UCSD-AML1 (cell line): ENCODE results near the gene MGME1.

Experiments
- DNase-seq: peaks from one replicate; lab custom pipeline; 2025; ENCODE audit not compliant: unreplicated experiment; lab: John Stamatoyannopoulos, UW

Gene MGME1

DNA sequence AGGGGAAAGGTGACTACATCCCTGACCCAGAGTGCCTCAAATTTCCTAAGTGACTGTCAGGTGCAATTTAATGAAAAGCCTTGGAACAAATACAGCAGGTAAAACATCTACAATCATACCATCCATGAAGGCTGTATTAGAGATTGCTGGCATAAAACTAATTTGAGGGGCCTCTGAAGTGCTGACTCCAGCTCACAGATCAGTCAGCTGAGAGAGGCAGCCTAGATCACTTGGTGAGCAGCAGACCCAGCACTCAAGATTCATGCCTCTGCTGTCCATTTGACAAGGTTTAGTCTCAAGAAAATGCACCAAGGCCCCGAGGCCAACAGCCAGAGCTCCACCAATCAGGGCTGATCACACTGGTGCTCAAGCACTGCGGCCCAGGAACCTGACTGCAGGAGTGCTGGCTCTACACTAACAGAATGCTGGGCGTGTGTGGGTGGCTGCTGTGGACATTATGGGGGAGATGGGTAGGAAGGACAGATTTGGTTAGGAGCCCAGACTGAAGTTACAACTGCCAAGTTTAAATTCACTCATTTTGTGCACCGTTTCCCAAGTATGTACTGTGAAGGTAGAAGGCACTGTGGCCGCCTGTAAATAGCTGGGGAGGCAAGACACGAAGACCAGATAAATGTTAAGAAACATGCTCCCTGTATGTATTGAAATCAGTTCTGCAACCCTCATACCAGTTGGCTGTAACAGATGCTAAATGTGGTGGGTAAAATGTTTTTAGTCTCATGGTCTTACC is 28.4 kb upstream of the MGME1 start:
- no peak for DNase-seq

- no peak for DNase-seq
Observed at GRCh38 chr20:17941087-17941825, 27.6 kb upstream of the MGME1 start.

- no peak for DNase-seq
Observed at GRCh38 chr20:17941826-17942196, 27.0 kb upstream of the MGME1 start.

DNA sequence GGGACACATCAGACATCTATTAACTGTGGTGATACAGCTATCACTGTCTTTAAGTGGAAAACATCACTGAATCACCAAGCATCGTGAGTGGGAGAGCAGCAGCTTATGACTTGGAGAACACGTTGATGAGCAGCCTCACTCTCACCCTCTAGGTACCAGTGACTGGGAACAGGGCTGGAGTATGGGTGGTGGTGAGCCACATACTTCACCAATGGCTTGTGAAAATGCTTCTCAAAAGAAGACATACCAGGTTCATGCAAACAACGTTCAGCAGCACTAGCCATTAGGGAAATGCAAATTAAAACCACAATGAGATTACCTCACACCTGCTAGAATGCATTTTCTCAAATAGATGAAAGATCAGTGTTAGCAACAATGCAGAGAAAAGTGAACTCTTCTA is 25.5 kb upstream of the MGME1 start:
- DNase-seq, result no peak

DNA sequence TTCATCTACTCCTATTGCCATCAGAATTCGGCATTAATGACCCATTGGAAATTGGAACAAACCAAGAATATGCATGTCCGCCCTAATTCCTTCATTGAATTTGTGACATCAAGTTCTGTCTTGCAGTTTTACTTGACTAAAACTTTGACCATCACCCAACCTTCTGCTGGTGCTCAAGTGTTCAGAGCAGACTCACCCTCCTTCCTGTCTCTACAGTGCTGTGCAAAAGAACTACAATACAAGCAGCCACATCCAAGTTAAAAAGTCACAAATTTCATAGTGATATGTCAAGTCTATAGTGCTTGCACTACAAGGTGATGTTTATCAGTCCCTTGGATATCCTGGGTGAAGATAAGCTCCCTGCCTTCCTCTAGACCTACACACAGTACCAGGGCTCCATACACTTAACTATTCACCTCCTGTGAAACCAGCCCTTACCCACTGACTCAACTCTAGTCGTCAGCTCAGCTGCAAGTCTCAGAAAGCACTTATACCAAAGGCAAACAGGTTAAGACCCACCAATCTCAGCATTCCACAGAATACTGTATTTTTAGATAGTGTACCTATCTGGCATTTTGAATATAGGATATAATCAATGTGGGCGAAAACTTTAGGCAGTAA is 23.9 kb upstream of the MGME1 start:
- no peak for DNase-seq

GRCh38 chr20:17946040-17946439 is 22.8 kb upstream of the MGME1 start:
- DNase-seq, result no peak

GRCh38 chr20:17946572-17947473 is 22.0 kb upstream of the MGME1 start:
- DNase-seq, result no peak

GRCh38 chr20:17947474-17947815 is 21.4 kb upstream of the MGME1 start:
- DNase-seq, result no peak

GRCh38 chr20:17948442-17948841 is 20.4 kb upstream of the MGME1 start:
- DNase-seq, result no peak

DNA sequence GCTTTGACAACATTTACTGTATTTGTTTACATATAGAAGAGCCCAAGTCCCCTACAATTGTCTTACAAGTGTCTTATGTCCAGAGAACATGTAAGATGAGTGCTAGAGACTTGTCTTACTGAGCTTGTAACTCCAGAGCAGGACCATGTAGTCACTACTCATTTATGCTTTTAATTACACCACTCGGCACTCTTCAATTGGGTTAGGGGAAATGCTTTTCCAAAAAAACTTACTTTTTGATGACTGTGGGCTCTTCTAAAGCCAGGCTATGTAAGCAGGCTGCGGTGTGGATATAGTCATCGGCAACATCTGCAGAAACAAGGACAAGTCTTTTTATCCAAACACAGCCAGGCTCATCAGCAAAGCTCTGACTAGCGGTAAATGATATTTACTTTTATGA is 18.9 kb upstream of the MGME1 start:
- DNase-seq, result no peak

DNA sequence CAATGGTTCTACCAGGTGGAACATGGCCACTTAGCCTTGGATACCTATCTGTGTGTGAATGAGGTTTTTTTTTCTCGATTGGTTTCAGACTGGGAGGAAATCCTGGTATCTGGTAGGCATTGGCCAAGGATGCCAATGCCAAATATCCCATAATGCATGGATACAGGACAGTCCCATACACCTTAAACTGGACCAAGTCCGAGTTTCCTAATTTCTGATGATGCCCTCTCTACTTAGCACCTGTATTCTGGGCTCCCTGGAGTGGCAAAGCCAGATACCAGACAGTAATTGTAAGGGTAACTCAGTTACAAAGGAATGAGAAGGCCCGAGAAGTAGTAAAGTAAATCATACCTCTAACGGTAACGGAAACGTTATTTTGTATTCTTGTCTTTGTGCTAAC is 18.1 kb upstream of the MGME1 start:
- no peak for DNase-seq

- no peak for DNase-seq
Observed at GRCh38 chr20:17951323-17951722, 17.5 kb upstream of the MGME1 start.

- no peak for DNase-seq
Observed at GRCh38 chr20:17952692-17953684, 15.8 kb upstream of the MGME1 start.

DNA sequence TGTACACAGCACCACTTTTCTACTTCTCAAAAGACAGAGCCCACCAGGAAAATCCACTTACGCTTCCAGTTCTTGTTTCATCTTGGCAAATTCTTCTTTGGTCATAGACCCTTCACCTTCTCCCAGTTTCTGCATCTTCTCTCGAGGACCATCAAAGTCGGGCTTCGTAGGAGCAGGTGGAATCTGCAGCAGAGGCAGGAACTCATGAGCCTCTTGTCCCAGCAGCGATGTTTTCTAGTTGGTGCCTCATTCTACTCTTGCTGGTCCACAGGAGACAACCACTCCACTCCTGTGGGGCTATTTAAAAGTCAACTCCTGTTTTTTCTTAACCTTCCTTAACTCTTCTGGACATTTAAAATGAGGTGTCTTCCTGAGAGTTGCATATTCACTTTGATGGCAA is 14.9 kb upstream of the MGME1 start:
- DNase-seq, result no peak

DNA sequence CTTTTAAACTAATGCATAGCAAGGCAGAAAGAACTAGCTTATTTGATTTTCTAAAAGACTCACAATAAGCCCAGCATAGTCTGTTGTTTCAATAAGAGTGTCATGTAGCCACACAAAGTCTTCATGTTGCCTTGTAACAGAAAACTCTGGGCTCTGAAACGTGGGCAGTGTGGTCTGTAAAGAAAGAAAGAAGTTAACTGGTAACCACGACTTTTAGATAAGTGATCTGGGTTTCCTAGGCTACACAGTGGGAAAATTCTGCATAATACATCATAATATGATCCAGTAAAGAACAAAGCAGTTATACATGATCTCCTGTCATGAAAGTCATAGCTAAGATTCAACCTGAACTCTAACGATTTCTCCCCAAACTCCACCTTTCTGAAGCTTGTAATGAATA is 13.5 kb upstream of the MGME1 start:
- DNase-seq, result no peak

DNA sequence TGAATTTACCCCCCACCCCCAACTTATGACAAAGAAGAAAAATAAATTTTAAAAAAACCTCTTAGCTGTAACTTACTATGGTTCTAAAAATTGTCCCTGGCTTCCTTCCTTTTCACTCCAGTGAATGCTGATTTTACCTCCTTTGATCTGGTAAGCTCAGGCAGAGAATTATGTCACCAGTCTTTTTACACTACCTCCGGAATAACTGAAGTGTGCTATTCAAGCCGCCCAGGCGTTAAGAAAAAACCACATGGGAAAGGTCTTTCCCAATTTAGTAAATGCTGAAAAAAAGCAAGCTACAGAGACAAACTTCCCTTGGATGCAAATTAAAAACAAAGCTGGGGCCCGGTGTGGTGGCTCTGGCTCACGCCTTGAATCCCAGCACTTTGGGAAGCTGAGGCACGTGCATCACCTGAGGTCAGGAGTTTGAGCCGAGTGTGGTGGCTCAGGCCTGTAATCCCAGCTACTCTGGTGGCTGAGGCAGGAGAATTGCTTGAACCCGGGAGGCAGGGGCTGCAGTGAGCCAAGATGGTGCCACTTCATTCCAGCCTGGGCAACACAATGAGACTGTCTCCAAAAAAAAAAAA is 12.6 kb upstream of the MGME1 start:
- no peak for DNase-seq

- no peak for DNase-seq
Observed at GRCh38 chr20:17957505-17958363, 11.1 kb upstream of the MGME1 start.

- DNase-seq, result no peak
Observed at GRCh38 chr20:17958373-17959256, 10.2 kb upstream of the MGME1 start.
